Measurements from ENCODE around the gene SH3PXD2B. TPM values are rescaled to one million over a fixed set of nuclear protein-coding genes. Genes with fewer than 3 reads are reported as not detected.

The SH3PXD2B gene
- total RNA-seq, 1 donor from 2014 or later, result 46.2 TPM

DNA sequence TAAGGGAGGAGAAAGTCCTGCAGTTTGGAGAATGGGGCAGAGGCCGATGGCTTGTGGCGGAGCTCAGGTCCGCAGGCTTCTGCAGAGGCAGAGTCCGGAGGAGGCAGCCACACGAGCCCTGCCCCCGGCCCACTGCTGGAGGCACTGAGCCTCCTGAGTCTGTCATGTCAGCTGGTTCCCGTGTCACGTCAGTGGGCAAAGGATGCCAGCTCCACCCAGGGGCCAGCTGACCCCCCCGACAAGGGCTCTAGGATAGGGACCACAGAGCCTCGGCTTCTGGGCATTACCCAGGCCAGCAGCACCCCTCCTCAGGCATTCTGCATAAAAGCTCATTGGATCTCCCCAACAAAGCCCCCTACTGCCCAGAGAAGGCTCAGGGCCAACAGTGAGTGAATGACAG lies 8.5 kb downstream of the SH3PXD2B start:
- Histone ChIP-seq H3K27ac (no peak overlapping the region), H3K4me3 (no peak overlapping the region), H3K27me3 (no peaks in the 10 kb centered on the region), H3K9me3 (no peaks in the 10 kb centered on the region), H3K4me1 (peaks cover 43% of the 10 kb centered on the region), H3K36me3 (peaks cover 4% of the 10 kb centered on the region)
- DNase-seq, result no peak
- TF ChIP-seq, protein P1, sequence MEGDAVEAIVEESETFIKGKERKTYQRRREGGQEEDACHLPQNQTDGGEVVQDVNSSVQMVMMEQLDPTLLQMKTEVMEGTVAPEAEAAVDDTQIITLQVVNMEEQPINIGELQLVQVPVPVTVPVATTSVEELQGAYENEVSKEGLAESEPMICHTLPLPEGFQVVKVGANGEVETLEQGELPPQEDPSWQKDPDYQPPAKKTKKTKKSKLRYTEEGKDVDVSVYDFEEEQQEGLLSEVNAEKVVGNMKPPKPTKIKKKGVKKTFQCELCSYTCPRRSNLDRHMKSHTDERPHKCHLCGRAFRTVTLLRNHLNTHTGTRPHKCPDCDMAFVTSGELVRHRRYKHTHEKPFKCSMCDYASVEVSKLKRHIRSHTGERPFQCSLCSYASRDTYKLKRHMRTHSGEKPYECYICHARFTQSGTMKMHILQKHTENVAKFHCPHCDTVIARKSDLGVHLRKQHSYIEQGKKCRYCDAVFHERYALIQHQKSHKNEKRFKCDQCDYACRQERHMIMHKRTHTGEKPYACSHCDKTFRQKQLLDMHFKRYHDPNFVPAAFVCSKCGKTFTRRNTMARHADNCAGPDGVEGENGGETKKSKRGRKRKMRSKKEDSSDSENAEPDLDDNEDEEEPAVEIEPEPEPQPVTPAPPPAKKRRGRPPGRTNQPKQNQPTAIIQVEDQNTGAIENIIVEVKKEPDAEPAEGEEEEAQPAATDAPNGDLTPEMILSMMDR (IDR thresholded peaks at IDR 0.05), result no peak
- no peak for ATAC-seq
- intact Hi-C loops (cut with DNase I), result no loop called here

DNA sequence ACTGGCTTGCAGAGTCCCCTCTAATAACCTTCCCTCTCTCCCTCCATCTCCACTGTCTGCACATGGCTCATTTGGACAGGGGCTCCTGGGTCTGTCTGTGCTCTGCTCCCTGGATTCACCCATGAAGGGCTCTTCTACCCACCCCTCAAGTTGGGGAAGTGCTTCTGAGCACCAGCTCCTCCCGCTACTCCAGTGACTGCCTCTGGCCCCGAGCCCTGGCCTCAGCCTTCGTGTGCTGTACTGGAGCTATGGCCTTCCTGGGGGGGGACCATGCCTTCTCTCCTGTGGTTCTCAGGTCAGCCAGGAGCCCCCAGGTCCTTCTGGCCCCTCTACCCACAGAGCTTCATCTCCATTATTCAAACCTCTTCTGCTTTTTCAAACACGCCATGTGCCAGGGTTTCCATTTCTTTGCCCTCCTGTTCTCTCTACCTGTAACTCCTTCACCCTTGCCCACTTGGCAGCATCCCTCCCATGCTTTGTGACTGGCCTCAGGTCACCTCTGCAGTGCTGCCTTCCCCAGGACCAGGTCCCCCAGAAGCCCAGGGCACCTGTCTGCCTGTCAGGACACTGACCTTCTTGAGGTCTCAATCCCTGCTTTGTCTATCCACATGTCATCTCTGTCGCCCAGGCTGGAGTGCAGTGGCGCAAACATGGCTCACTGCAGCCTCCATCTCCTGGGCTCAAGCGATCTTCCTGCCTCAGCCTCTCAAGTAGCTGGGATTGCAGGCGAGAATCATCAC lies 9.5 kb downstream of the SH3PXD2B start:
- DNase-seq, result no peak
- Histone ChIP-seq H3K27ac (no peak overlapping the region), H3K27me3 (no peaks in the 10 kb centered on the region), H3K36me3 (peaks cover 4% of the 10 kb centered on the region), H3K4me1 (peaks cover 43% of the 10 kb centered on the region), H3K9me3 (no peaks in the 10 kb centered on the region), H3K4me3 (no peak overlapping the region)
- intact Hi-C loops (cut with DNase I), result no loop called here
- TF ChIP-seq, protein P1 (IDR thresholded peaks at IDR 0.05), result no peak
- no peak for ATAC-seq

DNA sequence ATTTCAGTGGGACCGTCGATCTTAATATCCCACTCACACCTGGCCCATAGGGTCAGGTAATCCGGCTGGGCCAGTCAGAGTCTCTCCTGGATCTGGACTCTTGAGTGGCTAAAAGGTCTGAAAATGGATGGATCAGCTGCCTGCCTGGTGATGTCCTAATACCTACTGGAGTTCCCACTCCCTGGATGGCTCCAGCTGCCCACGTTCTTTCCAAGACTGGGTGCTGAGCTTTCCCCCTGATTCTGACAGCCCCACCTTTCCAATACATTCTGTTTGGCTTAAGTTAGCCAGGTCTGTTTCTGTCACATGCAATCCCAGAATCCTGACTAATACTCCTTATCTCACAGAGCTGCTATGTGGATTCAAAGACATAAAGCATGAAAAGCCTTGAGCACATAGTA lies 10.2 kb downstream of the SH3PXD2B start:
- DNase-seq (no peak), ATAC-seq (no peak)
- H3K27ac ChIP-seq, result peak overlapping the region; percentile 2
- H3K4me3 ChIP-seq, result no peak overlapping the region
- no peaks in the 10 kb centered on the region for H3K9me3 ChIP-seq
- peaks cover 43% of the 10 kb centered on the region for H3K4me1 ChIP-seq
- intact Hi-C loops (cut with DNase I), result no loop called here
- TF ChIP-seq, protein P1 (IDR thresholded peaks at IDR 0.05), result no peak
- no peaks in the 10 kb centered on the region for H3K36me3 ChIP-seq
- H3K27me3 ChIP-seq, result no peaks in the 10 kb centered on the region

DNA sequence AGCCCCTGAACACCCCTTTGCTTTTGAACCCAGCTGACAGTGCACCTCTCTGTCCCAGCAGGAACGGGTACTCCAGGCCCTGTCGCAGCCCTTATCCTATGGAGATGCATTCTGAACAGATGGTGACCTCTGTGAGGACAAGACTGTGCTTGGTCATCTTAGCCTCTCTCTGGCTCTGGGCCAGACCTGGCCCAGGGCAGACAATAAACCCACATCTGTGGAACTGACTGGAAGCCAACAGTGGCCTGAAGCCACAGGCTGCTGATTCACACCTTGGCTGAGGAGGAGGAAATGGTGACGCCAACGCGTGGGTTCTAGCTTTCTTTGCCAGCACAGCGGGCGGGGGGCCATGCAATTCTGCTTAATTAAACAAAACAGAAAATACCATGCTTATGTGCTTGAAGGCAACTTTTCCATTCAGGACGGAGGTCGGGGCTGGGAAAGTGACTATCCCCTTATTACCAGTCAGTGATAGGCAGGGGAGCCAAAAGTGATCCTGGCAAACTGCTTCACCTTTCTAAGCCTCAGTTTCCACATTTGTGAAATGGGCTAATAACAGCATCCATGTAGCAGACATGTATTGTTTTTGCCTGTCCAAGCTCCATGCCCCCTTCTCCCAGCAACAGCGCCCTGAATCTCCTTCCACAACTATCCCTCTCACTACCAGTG lies 10.8 kb downstream of the SH3PXD2B start:
- Histone ChIP-seq H3K27ac (peak overlapping the region; percentile 2), H3K36me3 (no peaks in the 10 kb centered on the region), H3K4me1 (peaks cover 43% of the 10 kb centered on the region), H3K27me3 (no peaks in the 10 kb centered on the region), H3K4me3 (no peak overlapping the region), H3K9me3 (no peaks in the 10 kb centered on the region)
- peak; percentile 59 for ATAC-seq
- TF ChIP-seq, protein P1 (IDR thresholded peaks at IDR 0.05), result no peak
- intact Hi-C loops (cut with DNase I), result no loop called here
- no peak for DNase-seq

DNA sequence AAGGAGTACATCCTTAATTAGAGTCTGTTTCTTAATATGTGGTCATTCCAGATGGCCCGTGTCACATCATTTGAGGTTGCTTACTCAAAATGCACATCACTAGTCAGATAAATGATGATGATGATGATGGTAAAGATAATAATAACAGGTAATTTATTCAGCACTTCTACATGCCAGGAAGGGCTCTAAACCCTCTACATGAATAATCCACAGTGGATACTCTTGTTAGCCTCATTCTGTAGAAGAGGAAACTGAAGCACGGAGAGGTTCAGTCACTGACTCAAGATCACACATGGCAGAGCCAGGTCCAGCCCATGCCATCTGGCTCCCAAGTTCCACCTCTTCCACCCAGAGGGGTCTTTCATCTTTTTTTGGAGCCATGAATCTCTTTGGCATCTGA lies 11.7 kb downstream of the SH3PXD2B start:
- DNase-seq (no peak), ATAC-seq (no peak)
- TF ChIP-seq, protein P1 (IDR thresholded peaks at IDR 0.05), result no peak
- Histone ChIP-seq H3K27ac (no peak overlapping the region), H3K36me3 (no peaks in the 10 kb centered on the region), H3K27me3 (no peaks in the 10 kb centered on the region), H3K4me1 (peaks cover 50% of the 10 kb centered on the region), H3K4me3 (no peak overlapping the region), H3K9me3 (no peaks in the 10 kb centered on the region)
- intact Hi-C loops (cut with DNase I), result no loop called here
